ENCODE data around the gene DCAF4.

GRCh38 chr14:72891666-72892102, 34.6 kb upstream of the DCAF4 start:
- TF ChIP-seq CTCF (conservative IDR thresholded peaks at IDR 0.05) (no peak), EZH2 (IDR thresholded peaks at IDR 0.05; ENCODE audit: low read depth) (no peak)

Data from PC-9 (cell line).